HepG2 (cell line): Measurements from ENCODE around the gene PTPN12. TPM values are rescaled to one million over a fixed set of nuclear protein-coding genes. Genes with fewer than 3 reads are reported as not detected.

Experiments used
- ATAC-seq: fragments of 200-7000 bp; cut with Tn5 transposase; 3 replicates; pipeline ENCODE4 v1.9.1; 2020; ENCODE audit warnings: mild to moderate bottlenecking, moderate library complexity
- BruUV-seq: library from RNA; stranded (reverse); fragments of 400-500 nt; replicated peaks from 2 replicates; lab custom pipeline; 2021; lab: Mats Ljungman, UMichigan
- CTCF ChIA-PET: fragments of 300-600 bp; formaldehyde crosslinking; extraction: SDS; loops from one replicate; lab custom pipeline; 2021; ENCODE audit warnings: low total read pairs, inconsistent platforms, low intra/inter-chr PET ratio; lab: Yijun Ruan, JAX
- POLR2A ChIA-PET: fragments of 350-600 bp; sonication (Branson Sonifier 250); formaldehyde crosslinking; loops from one replicate; lab custom pipeline; 2020; ENCODE audit warnings: antibody characterized with exemption, inconsistent platforms; lab: Yijun Ruan, JAX
- DNase-seq: peaks from one replicate; pipeline ENCODE4 v3.0.0-alpha.2; 2015; ENCODE audit warnings: low spot score
- FAIRE-seq: peaks from 3 replicates; lab custom pipeline; 2011; peaks lifted over from hg19 to GRCh38; lab: Jason Lieb, UNC
- H2AFZ ChIP-seq: one replicate; pipeline ENCODE4 v1.6.1; 2011; ENCODE audit warnings: low read length, inconsistent platforms
- H3K27ac ChIP-seq: fragments of 300-600 bp; 3 replicates; pipeline ENCODE4 v1.8.0; 2011; ENCODE audit warnings: mixed run types, mild to moderate bottlenecking, mixed read lengths, low read length, inconsistent platforms; ENCODE audit not compliant: insufficient read depth; ENCODE audit errors: extremely low read length
- H3K27me3 ChIP-seq, 2 experiments: fragments of 200-600 bp in 1 of 2; 2 replicates in 1 of 2; 3 replicates in 1 of 2; pipeline versions ENCODE4 v1.6.0 to v1.8.0; 2011; ENCODE audit warnings: low read length in 2 of 2, mild to moderate bottlenecking in 2 of 2, moderate library complexity in 2 of 2, inconsistent platforms in 1 of 2; ENCODE audit not compliant: insufficient read depth in 2 of 2, control insufficient read depth in 1 of 2
- H3K36me3 ChIP-seq, 2 experiments: fragments of 200-600 bp in 1 of 2; replicated peaks in 1 of 2; 2 replicates in 1 of 2; 3 replicates in 1 of 2; pipeline versions ENCODE4 v1.5.1 to v1.8.0; 2011; ENCODE audit warnings: low read length in 2 of 2, inconsistent platforms in 1 of 2; ENCODE audit not compliant: insufficient read depth in 2 of 2, control insufficient read depth in 1 of 2
- H3K4me1 ChIP-seq: 2 replicates; pipeline ENCODE4 v1.5.1; 2012; ENCODE audit warnings: low read length, inconsistent platforms; ENCODE audit not compliant: insufficient read depth
- H3K4me2 ChIP-seq: 2 replicates; pipeline ENCODE4 v1.6.0; 2011; ENCODE audit warnings: low read depth, low read length, inconsistent platforms
- H3K4me3 ChIP-seq, 3 experiments: fragments of 200-600 bp in 1 of 3; sonication (generic), shearing (Covaris generic) in 1 of 3; replicated peaks in 1 of 3; 2 replicates each; pipeline ENCODE4 v1.5.1; 2011 to 2016; ENCODE audit warnings: low read length in 3 of 3, inconsistent platforms in 2 of 3, low read depth in 2 of 3, mild to moderate bottlenecking in 2 of 3, control low read depth in 1 of 3, mixed read lengths in 1 of 3; ENCODE audit not compliant: insufficient read depth in 1 of 3
- H3K79me2 ChIP-seq: one replicate; pipeline ENCODE4 v1.6.1; 2011; ENCODE audit warnings: low read length, inconsistent platforms; ENCODE audit not compliant: insufficient read depth
- H3K9ac ChIP-seq: 2 replicates; pipeline ENCODE4 v1.6.0; 2011; ENCODE audit warnings: mild to moderate bottlenecking, low read depth, low read length, inconsistent platforms; ENCODE audit not compliant: insufficient read depth
- H3K9me3 ChIP-seq: 2 replicates; pipeline ENCODE4 v1.5.1; 2012; ENCODE audit warnings: mild to moderate bottlenecking, low read length
- H4K20me1 ChIP-seq: 2 replicates; pipeline ENCODE4 v1.6.0; 2011; ENCODE audit warnings: inconsistent platforms, mild to moderate bottlenecking, low read length, moderate library complexity; ENCODE audit not compliant: insufficient read depth
- ADNP ChIP-seq: sonication (generic); formaldehyde crosslinking; IDR thresholded peaks from 2 replicates; pipeline ENCODE4 v1.4.0; 2020; ENCODE audit warnings: missing genetic modification reagents
- ELF3 ChIP-seq: IDR thresholded peaks from 2 replicates; pipeline ENCODE4 v1.6.1; 2016; ENCODE audit warnings: missing genetic modification reagents, missing compliant biosample characterization
- FOXK2 ChIP-seq: fragments of 450-650 bp; IDR thresholded peaks from 2 replicates; pipeline ENCODE4 v1.6.1; 2016
- HDAC6 ChIP-seq: fragments of 200-600 bp; sonication (generic); IDR thresholded peaks from 2 replicates; pipeline ENCODE4 v1.7.0; 2017; ENCODE audit warnings: mild to moderate bottlenecking, antibody characterized with exemption, low read length, low read depth
- NCOA5 ChIP-seq: sonication (generic); formaldehyde crosslinking; IDR thresholded peaks from 2 replicates; pipeline ENCODE4 v1.4.0; 2020; ENCODE audit warnings: missing genetic modification reagents
- PHF20 ChIP-seq: sonication (generic); formaldehyde crosslinking; IDR thresholded peaks from 2 replicates; pipeline ENCODE4 v1.5.0; 2020; ENCODE audit warnings: mild to moderate bottlenecking, missing genetic modification reagents
- REL ChIP-seq: sonication (generic); formaldehyde crosslinking; conservative IDR thresholded peaks from 2 replicates; pipeline ENCODE4 v1.8.0; 2022; ENCODE audit warnings: mild to moderate bottlenecking, missing genetic modification reagents, moderate library complexity
- SAFB2 ChIP-seq: sonication (generic); formaldehyde crosslinking; IDR thresholded peaks from 2 replicates; pipeline ENCODE4 v1.5.1; 2020; ENCODE audit warnings: missing genetic modification reagents, low read depth, mild to moderate bottlenecking, borderline replicate concordance
- SKI ChIP-seq: fragments of 450-650 bp; IDR thresholded peaks from one replicate; pipeline ENCODE4 v1.6.1; 2018; ENCODE audit warnings: mild to moderate bottlenecking; ENCODE audit not compliant: partially characterized antibody
- TIGD3 ChIP-seq: sonication (generic); formaldehyde crosslinking; IDR thresholded peaks from 2 replicates; pipeline ENCODE4 v1.5.1; 2020; ENCODE audit warnings: mild to moderate bottlenecking, missing genetic modification reagents, borderline replicate concordance
- TSC22D2 ChIP-seq: sonication (generic); formaldehyde crosslinking; IDR thresholded peaks from 2 replicates; pipeline ENCODE4 v1.5.1; 2020; ENCODE audit warnings: missing genetic modification reagents, mild to moderate bottlenecking, borderline replicate concordance
- ZBTB1 ChIP-seq: sonication (generic); formaldehyde crosslinking; IDR thresholded peaks from 2 replicates; pipeline ENCODE4 v1.4.0; 2020; ENCODE audit warnings: missing genetic modification reagents, borderline replicate concordance
- ZBTB7A ChIP-seq: sonication (generic); formaldehyde crosslinking; IDR thresholded peaks from 2 replicates; pipeline ENCODE4 v1.8.0; 2022; ENCODE audit warnings: mild to moderate bottlenecking, missing genetic modification reagents
- ZNF207 ChIP-seq: fragments of 450-650 bp; IDR thresholded peaks from 2 replicates; pipeline ENCODE4 v1.6.1; 2016; ENCODE audit warnings: antibody characterized with exemption, borderline replicate concordance
- ZNF431 ChIP-seq: sonication (generic); formaldehyde crosslinking; IDR thresholded peaks from 2 replicates; pipeline ENCODE4 v1.9.0; 2022; ENCODE audit warnings: missing genetic modification reagents, low read depth, mild to moderate bottlenecking, borderline replicate concordance
- ZNF503 ChIP-seq: sonication (generic); formaldehyde crosslinking; IDR thresholded peaks from 2 replicates; pipeline ENCODE4 v1.4.0; 2020; ENCODE audit warnings: missing genetic modification reagents
- ZNF510 ChIP-seq: sonication (generic); formaldehyde crosslinking; IDR thresholded peaks from 2 replicates; pipeline ENCODE4 v1.4.0; 2020; ENCODE audit warnings: low read depth, mild to moderate bottlenecking, missing genetic modification reagents
- ZNF891 ChIP-seq: sonication (generic); formaldehyde crosslinking; IDR thresholded peaks from 2 replicates; pipeline ENCODE4 v1.5.0; 2020; ENCODE audit warnings: mild to moderate bottlenecking, missing genetic modification reagents
- ZSCAN12 ChIP-seq: sonication (generic); formaldehyde crosslinking; IDR thresholded peaks from 2 replicates; pipeline ENCODE4 v1.9.0; 2021; ENCODE audit warnings: mild to moderate bottlenecking, missing genetic modification reagents
- WGBS: methylation state at CpG from one replicate; pipeline ENCODE4 v1.1.6; 2017; ENCODE audit warnings: low lambda C conversion rate; 5-methylcytosine and 5-hydroxymethylcytosine counted together
- in situ Hi-C: cut with HindIII; loops from 2 replicates; pipeline ENCODE4 v1.10.0; 2017; ENCODE audit warnings: low pct_unique_long_range_greater_than_20kb; ENCODE audit not compliant: extremely low pct_ligation_motif_present
- intact Hi-C: fragments of 100-400 bp; cut with micrococcal nuclease; formaldehyde crosslinking; loops from one replicate; pipeline ENCODE4 v1.10.0; 2022; ENCODE audit not compliant: unreplicated experiment
- polyA plus RNA-seq, 8 experiments: library from polyadenylated mRNA; depleted of rRNA in 3 of 8; stranded (reverse) in 7 of 8; unstranded in 1 of 8; fragments of >200 nt; fragmentation: Illumina TruSeq in 4 of 8; extraction: Trizol in 4 of 8; gene quantifications; 2 replicates each; pipeline versions ENCODE4 v1.2.1 to v1.2.3, GENCODE V29; 2011 to 2016; ENCODE audit warnings: low read depth in 4 of 8, missing spikeins in 1 of 8, mixed read lengths in 1 of 8; ENCODE audit not compliant: insufficient read depth in 1 of 8
- total RNA-seq, 5 experiments: library from RNA; depleted of rRNA; stranded (reverse); fragments of >200 nt; fragmentation: Illumina TruSeq; extraction: Trizol; gene quantifications; 2 replicates each; pipeline ENCODE4 v1.2.3, GENCODE V29; 2016; ENCODE audit warnings: low read depth in 1 of 5

The PTPN12 gene
- total and polyA plus RNA-seq, 2 of the 13 experiments (the other 11 are each of a cell fraction or from before 2014, with no cell fraction given): 22.9 to 56.8 TPM

- Histone ChIP-seq H3K4me1 (peaks cover 11% of the 10 kb centered on the region), H3K27me3 (no peaks in the 10 kb centered on the region), H3K79me2 (no peaks in the 10 kb centered on the region), H3K27ac (no peak overlapping the region), H2AFZ (no peak overlapping the region), H3K9me3 (no peaks in the 10 kb centered on the region), H3K4me3 (no peak overlapping the region), H3K36me3 (no peaks in the 10 kb centered on the region), H3K4me2 (no peak overlapping the region), H4K20me1 (no peaks in the 10 kb centered on the region), H3K9ac (no peak overlapping the region)
- in situ Hi-C loops (no loop called here), intact Hi-C loops (no loop called here)
- ChIA-PET POLR2A (no interaction called here), CTCF (no interaction called here)
- BruUV-seq: no TSS peak
- 100% methylated on average over 4 of the region's 4 CpGs for WGBS
- FAIRE-seq: no peak
- ATAC-seq: no peak
- no peak for DNase-seq
- TF ChIP-seq ZNF503 (CRISPR knock-in tag): no peak
- TF ChIP-seq ZNF891 (CRISPR knock-in tag): no peak
- TF ChIP-seq TSC22D2 (CRISPR knock-in tag): no peak
These were observed 7.8 kb upstream of the PTPN12 start for GRCh38 chr7:77529279-77529678.

GRCh38 chr7:77531038-77531437, 6.1 kb upstream of the PTPN12 start:
- BruUV-seq: no TSS peak
- Histone ChIP-seq H3K9ac (no peak overlapping the region), H3K27ac (no peak overlapping the region), H3K36me3 (no peaks in the 10 kb centered on the region), H3K27me3 (no peaks in the 10 kb centered on the region), H3K4me1 (peaks cover 18% of the 10 kb centered on the region), H4K20me1 (no peaks in the 10 kb centered on the region), H2AFZ (no peak overlapping the region), H3K9me3 (no peaks in the 10 kb centered on the region), H3K4me3 (no peak overlapping the region), H3K79me2 (peaks cover 4% of the 10 kb centered on the region), H3K4me2 (no peak overlapping the region)
- FAIRE-seq (no peak), ATAC-seq (no peak), DNase-seq (no peak)
- intact Hi-C loops (no loop called here), in situ Hi-C loops (no loop called here)
- CTCF ChIA-PET: no interaction called here
- WGBS: 95% methylated on average over 2 of the region's 2 CpGs
- POLR2A ChIA-PET: no interaction called here
- TF ChIP-seq SKI (no peak), REL (CRISPR knock-in tag) (no peak), TIGD3 (CRISPR knock-in tag) (no peak), ZNF431 (CRISPR knock-in tag) (no peak), NCOA5 (CRISPR knock-in tag) (no peak), ZBTB7A (CRISPR knock-in tag) (no peak), ZBTB1 (CRISPR knock-in tag) (no peak), SAFB2 (no peak), HDAC6 (no peak), PHF20 (CRISPR knock-in tag) (no peak), ELF3 (no peak), ADNP (CRISPR knock-in tag) (no peak), ZNF207 (no peak), ZNF510 (CRISPR knock-in tag) (no peak), FOXK2 (no peak), ZSCAN12 (CRISPR knock-in tag) (no peak)
